Globus pallidus (tissue), 1 donor: ENCODE measurements around the gene ZFAND2A.
A peak's percentile ranks its signal among the peaks of the same experiment; 100 is the strongest.
"Not testable (repeated sequence)": the region's sequence is repeated elsewhere in the genome, so short reads cannot be mapped to it uniquely, and the experiment has no call there.

Experiments used
- DNase-seq: peaks from one replicate; pipeline ENCODE4 v3.0.0-alpha.2; 2015; ENCODE audit warnings: low spot score

The ZFAND2A gene

DNA sequence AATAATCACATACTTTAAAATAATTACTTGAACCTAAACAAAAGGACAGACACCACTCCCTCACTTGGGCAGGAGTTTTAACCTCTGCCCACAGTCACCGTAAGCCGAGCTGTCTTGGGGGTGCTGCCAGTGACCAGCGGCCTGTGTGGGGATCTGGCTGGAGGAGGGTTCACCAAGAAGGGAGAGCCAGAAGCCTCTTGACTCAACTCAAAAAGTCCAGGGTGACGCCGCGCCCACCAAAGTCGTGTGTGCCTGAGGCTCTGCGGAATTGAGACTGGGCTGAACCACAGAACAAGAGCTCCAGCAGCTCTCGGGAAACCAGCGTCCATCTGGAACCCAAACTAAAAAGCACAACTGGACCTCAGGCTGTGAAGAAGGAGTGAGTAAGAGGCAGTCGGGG lies 35.8 kb downstream of the ZFAND2A start:
- DNase-seq, result no peak

GRCh38 chr7:1123715-1124114 lies 36.3 kb downstream of the ZFAND2A start:
- peak; percentile 74 for DNase-seq

DNA sequence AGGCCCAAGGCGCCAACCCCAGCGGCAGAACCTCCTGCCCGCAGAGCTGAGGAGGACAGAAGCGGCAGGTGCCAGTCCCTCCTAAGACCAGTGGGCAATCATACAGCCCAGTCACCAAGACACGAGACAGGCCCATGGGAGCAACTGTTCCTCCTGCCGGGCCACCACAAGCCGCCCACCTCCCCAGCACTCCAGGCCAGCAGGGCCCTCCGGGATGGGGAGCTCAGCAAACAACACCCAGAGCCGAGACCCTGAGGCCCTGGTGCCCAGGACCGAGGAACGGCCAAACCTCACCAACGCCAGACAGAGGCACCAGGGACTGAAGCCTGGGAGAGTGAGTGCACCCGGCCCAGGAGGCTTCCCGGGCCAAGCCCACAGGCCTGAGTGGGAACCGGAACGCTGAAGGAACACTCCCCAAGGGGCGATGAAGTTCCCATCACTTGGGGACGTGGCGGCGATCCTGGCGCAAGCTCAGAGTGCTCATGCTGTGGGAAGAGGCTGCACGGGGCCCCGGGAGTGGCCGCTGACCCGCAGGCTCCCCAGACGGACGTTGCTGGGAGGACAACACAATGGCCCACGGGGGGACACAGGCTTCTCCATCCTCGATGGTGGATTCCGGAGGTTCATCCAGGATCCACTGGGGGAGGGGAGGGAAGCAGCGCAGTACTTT lies 37.0 kb downstream of the ZFAND2A start:
- DNase-seq, result no peak

GRCh38 chr7:1121886-1122831 lies 37.8 kb downstream of the ZFAND2A start:
- DNase-seq, result no peak

- no peak for DNase-seq
Observed at GRCh38 chr7:1121476-1121875, 38.5 kb downstream of the ZFAND2A start.

DNA sequence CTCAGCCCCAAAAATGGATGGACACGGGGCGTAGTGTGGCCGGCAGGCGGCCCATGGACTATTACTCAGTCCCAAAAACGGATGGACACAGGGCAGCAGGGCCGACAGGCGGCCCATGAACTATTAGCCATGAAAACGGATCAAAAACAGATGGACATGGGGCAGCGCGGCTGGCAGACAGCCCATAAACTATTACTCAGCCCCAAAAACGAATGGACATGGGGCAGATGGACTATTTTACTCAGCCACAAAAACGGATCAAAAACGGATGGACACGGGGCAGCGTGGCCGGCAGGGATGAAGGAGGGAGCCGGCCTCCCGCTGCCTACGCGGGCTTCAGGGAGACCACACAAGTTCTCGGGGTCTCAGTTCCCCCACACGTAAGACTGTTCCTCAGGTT lies 39.2 kb downstream of the ZFAND2A start:
- no peak for DNase-seq

DNA sequence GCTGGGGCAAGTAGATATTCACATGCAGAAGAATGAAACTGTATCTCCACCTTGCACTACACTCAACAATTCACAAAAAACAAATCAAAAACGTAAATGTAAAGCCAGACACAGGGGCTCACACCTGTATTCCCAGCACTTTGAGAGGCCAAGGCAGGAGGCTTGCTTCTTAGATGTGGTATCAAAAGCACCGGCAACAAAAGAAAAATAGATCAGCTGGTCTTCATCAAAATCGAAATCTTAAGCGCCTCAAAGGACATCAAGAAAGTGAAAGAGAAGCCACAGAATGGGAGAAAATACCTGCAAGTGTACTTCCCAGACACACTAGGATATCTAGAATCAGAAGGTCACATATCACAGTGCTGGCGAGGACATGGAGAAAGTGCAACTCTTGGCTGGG lies 40.8 kb downstream of the ZFAND2A start:
- DNase-seq, result no peak

DNA sequence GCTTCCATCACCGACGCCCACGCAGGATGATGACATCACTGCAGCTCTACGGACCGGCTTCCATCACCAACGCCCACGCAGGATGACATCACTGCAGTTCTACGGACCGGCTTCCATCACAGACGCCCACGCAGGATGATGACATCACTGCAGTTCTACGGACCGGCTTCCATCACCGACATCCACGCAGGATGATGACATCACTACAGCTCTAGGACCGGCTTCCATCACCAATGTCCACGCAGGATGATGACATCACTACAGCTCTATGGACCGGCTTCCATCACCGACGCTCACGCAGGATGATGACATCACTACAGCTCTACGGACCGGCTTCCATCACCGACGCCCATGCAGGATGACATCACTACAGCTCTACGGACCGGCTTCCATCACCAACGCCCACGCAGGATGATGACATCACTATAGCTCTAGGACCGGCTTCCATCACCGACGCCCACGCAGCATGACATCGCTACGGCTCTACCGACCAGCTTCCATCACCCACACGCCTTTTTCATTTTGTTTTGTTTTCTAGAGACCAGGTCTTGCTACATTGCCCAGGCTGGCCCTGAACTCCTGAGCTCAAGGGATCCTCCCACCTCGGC lies 42.6 kb downstream of the ZFAND2A start:
- no peak for DNase-seq

DNA sequence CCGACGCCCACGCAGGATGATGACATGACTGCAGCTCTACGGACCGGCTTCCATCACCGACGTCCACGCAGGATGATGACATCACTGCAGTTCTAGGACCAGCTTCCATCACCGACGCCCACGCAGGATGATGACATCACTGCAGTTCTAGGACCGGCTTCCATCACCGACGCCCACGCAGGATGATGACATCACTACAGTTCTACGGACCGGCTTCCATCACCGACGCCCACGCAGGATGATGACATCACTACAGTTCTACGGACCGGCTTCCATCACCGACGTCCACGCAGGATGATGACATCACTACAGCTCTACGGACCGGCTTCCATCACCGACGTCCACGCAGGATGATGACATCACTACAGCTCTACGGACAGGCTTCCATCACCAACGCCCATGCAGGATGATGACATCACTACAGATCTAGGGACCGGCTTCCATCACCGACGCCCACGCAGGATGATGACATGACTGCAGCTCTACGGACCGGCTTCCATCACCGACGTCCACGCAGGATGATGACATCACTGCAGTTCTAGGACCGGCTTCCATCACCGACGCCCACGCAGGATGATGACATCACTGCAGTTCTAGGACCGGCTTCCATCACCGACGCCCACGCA lies 43.5 kb downstream of the ZFAND2A start:
- not testable (repeated sequence) for DNase-seq

- not testable (repeated sequence) for DNase-seq
Observed at GRCh38 chr7:1115171-1116045, 44.6 kb downstream of the ZFAND2A start.

DNA sequence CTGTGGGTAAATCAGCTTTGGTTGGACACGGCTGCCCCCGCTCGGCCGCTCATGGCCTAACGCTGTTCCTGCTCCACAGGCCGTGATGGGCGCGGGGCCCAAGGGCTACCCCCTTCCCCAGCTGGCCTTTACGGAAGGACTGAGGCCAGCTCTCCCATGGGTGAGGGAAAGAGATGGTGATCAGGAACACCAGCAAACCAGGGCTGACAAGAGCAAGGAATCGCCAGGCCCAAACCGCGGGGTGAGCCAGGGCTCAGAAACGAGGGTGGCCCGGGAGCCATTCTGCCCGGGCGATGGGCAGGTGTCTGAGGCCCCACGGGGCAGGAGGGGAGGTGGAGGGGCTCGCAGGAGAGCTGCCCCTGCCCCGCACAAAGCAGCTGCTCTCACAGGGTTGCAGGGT lies 45.5 kb downstream of the ZFAND2A start:
- no peak for DNase-seq

GRCh38 chr7:1114088-1114487 lies 45.9 kb downstream of the ZFAND2A start:
- DNase-seq, result no peak

GRCh38 chr7:1113548-1113885 lies 46.5 kb downstream of the ZFAND2A start:
- no peak for DNase-seq

GRCh38 chr7:1112625-1113547 lies 47.1 kb downstream of the ZFAND2A start:
- no peak for DNase-seq

- no peak for DNase-seq
Observed at GRCh38 chr7:1112109-1112508, 47.9 kb downstream of the ZFAND2A start.

DNA sequence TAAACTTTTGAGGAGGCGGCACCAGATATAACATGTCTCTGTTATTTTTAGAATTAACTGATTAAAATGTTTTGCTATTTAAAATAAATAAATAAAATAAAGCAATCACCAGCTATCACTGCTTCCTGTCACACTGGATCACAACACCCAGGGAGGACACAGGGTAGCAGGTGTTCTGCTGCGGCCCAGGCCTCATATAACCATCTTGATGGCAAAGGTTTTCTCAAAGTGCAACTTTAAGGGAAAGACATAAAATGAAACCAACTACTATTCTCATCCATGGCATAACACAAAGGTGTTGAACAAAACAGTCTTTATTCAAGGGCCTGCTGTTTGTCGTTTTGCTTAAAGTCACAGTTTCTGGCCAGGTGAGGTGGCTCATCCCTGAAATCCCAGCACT lies 48.8 kb downstream of the ZFAND2A start:
- DNase-seq, result no peak

GRCh38 chr7:1110358-1110757 lies 49.6 kb downstream of the ZFAND2A start:
- no peak for DNase-seq

DNA sequence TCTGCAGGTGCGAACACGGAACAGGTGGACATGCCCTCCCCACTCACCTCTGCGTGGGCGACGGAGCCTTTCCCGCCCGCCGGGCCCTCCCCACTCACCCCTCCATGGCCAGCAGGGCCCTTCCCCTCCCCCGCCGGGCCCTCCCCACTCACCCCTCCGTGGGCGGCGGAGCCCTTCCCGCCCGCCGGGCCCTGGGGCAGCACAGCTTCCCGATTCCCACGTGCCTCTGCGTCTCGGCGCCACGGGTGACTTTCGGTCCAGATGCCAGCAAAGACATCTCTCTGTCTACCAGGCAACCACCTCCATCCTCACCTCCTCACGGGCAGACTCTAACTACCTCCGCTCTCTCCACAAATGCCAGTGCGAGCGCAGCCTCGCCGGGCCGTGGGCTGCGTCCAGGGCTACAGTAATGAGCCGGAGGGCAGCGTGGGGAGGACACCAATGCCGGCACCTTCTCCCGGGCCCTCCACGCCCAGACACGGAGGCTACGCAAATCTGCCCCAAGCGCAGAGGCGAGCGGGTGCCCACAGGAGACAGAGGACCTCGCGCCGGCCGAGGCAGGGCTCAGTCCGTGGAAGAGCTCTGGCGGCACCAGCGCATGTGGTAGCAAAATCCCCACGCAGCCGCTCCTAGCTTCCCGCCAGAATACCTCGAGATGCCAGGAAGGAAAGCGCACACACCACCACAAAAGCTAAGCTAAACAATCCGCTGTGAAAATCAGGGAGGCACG lies 50.2 kb downstream of the ZFAND2A start:
- no peak for DNase-seq

GRCh38 chr7:1108264-1108920 lies 51.6 kb downstream of the ZFAND2A start:
- DNase-seq, result no peak
